HL-60 (cell line): ENCODE data around the gene HEXIM1.

Source experiments
- CTCF ChIP-seq: IDR thresholded peaks from one replicate; pipeline ENCODE4 v1.5.1; 2011; ENCODE audit warnings: low read length, control low read depth, inconsistent platforms; ENCODE audit not compliant: insufficient read depth
- GABPA ChIP-seq: IDR thresholded peaks from 2 replicates; pipeline ENCODE4 v1.6.1; 2012; ENCODE audit warnings: low read depth
- POLR2AphosphoS5 ChIP-seq: IDR thresholded peaks from 2 replicates; pipeline ENCODE4 v1.6.1; 2012; ENCODE audit warnings: low read depth
- REST ChIP-seq: IDR thresholded peaks from 2 replicates; pipeline ENCODE4 v1.6.1; 2012; ENCODE audit warnings: low read depth; ENCODE audit not compliant: insufficient replicate concordance
- SPI1 ChIP-seq: IDR thresholded peaks from 2 replicates; pipeline ENCODE4 v1.6.1; 2012; ENCODE audit warnings: low read depth, mild to moderate bottlenecking, borderline replicate concordance

- no peak for TF ChIP-seq CTCF
- no peak for TF ChIP-seq GABPA
- no peak for TF ChIP-seq POLR2AphosphoS5
- no peak for TF ChIP-seq REST
- no peak for TF ChIP-seq SPI1
Measured at GRCh38 chr17:45106096-45106495, 42.2 kb upstream of the HEXIM1 start.
